ENCODE data around the gene SPACA6. TPM values are rescaled to one million over a fixed set of nuclear protein-coding genes. Genes with fewer than 3 reads are reported as not detected.

The SPACA6 gene
- total RNA-seq, 6 experiments from 2014 or later: 0.98 to 4.7 (median 2.3) TPM

- 53% methylated on average over 2 of the region's 2 CpGs for WGBS (ENCODE audit: insufficient coverage, low coverage, low lambda C conversion rate, missing lambda C conversion rate)
- ATAC-seq: no peak
- no peak overlapping the region for H3K27ac ChIP-seq
Measured at GRCh38 chr19:51693819-51694218, 689 bp downstream of the SPACA6 start.

GRCh38 chr19:51694318-51695085 is 1.4 kb downstream of the SPACA6 start:
- peak in 1 of 3 donors; percentile 35 for DNase-seq
- WGBS (ENCODE audit: insufficient coverage, low coverage, low lambda C conversion rate, missing lambda C conversion rate): 75% methylated on average over 7 of the region's 10 CpGs
- H3K4me3 ChIP-seq: no peak overlapping the region

More at GRCh38 chr19:51693819-51694218, 689 bp downstream of the SPACA6 start:
- H3K27me3 ChIP-seq: no peaks in the 10 kb centered on the region
- no peak overlapping the region for H3K4me3 ChIP-seq
- H3K4me1 ChIP-seq: no peaks in the 10 kb centered on the region
- H3K9me3 ChIP-seq: no peaks in the 10 kb centered on the region
- H3K36me3 ChIP-seq: no peaks in the 10 kb centered on the region
- peak in 1 of 3 donors; percentile 10 for DNase-seq
- TF ChIP-seq CTCF (IDR thresholded peaks at IDR 0.05) (no peak), POLR2A (IDR thresholded peaks at IDR 0.05) (no peak)
- intact Hi-C loops (cut with DNase I): no loop called here

GRCh38 chr19:51695088-51695487 is 2.0 kb downstream of the SPACA6 start:
- Histone ChIP-seq H3K27ac (no peak overlapping the region), H3K36me3 (no peaks in the 10 kb centered on the region), H3K27me3 (no peaks in the 10 kb centered on the region), H3K4me1 (no peaks in the 10 kb centered on the region), H3K4me3 (no peak overlapping the region), H3K9me3 (no peaks in the 10 kb centered on the region)
- ATAC-seq (no peak), DNase-seq (peak in 1 of 3 donors; percentile 40)
- WGBS (ENCODE audit: insufficient coverage, low coverage, low lambda C conversion rate, missing lambda C conversion rate): 53% methylated on average over 5 of the region's 9 CpGs
- intact Hi-C loops (cut with DNase I): no loop called here
- TF ChIP-seq POLR2A (IDR thresholded peaks at IDR 0.05) (no peak), CTCF (IDR thresholded peaks at IDR 0.05) (no peak)

More at GRCh38 chr19:51694318-51695085, 1.4 kb downstream of the SPACA6 start:
- Histone ChIP-seq H3K27ac (no peak overlapping the region), H3K9me3 (no peaks in the 10 kb centered on the region), H3K27me3 (no peaks in the 10 kb centered on the region), H3K36me3 (no peaks in the 10 kb centered on the region), H3K4me1 (no peaks in the 10 kb centered on the region)
- intact Hi-C loops (cut with DNase I): no loop called here
- TF ChIP-seq CTCF (IDR thresholded peaks at IDR 0.05): no peak
- TF ChIP-seq POLR2A (IDR thresholded peaks at IDR 0.05): no peak
- ATAC-seq: no peak

GRCh38 chr19:51695702-51696315 is 2.7 kb downstream of the SPACA6 start:
- no peaks in the 10 kb centered on the region for H3K9me3 ChIP-seq
- H3K36me3 ChIP-seq: no peaks in the 10 kb centered on the region
- no peak for ATAC-seq
- intact Hi-C loops (cut with DNase I): no loop called here
- no peaks in the 10 kb centered on the region for H3K4me1 ChIP-seq
- no peak overlapping the region for H3K27ac ChIP-seq
- TF ChIP-seq CTCF (IDR thresholded peaks at IDR 0.05): no peak
- no peak for TF ChIP-seq POLR2A (IDR thresholded peaks at IDR 0.05)
- WGBS (ENCODE audit: insufficient coverage, low coverage, low lambda C conversion rate, missing lambda C conversion rate): 54% methylated on average over 11 of the region's 14 CpGs
- H3K27me3 ChIP-seq: no peaks in the 10 kb centered on the region
- H3K4me3 ChIP-seq: no peak overlapping the region
- peak in 1 of 3 donors; percentile 38 for DNase-seq
